ENCODE measurements around the gene P2RX5. TPM values are rescaled to one million over a fixed set of nuclear protein-coding genes. Genes with fewer than 3 reads are reported as not detected.

Gene P2RX5
- total RNA-seq, 1 experiment from 2014 or later: 14.5 TPM

Other genes starting within 250 kb of the P2RX5 start
- gene SPATA22, start 224.3 kb downstream of the P2RX5 start, total RNA-seq (2014; rRNA removed; shearing (Covaris generic)): not detected in 2 replicates
- gene ASPA, start 220.2 kb downstream of the P2RX5 start, total RNA-seq (2014; rRNA removed; shearing (Covaris generic)): not detected in 2 replicates
- 0.42 and 0.97 TPM in 2 replicates for gene TRPV3, start 138.3 kb downstream of the P2RX5 start, total RNA-seq (2014; rRNA removed; shearing (Covaris generic))
- 1.1 and 3.0 TPM in 2 replicates for gene TRPV1, start 86.7 kb downstream of the P2RX5 start, total RNA-seq (2014; rRNA removed; shearing (Covaris generic))
- gene SHPK, start 59.9 kb downstream of the P2RX5 start, total RNA-seq (2014; rRNA removed; shearing (Covaris generic)): 18.1 and 19.5 TPM in 2 replicates
- 17.3 and 19.1 TPM in 2 replicates for gene CTNS, start 59.4 kb downstream of the P2RX5 start, total RNA-seq (2014; rRNA removed; shearing (Covaris generic))
- 172 and 205 TPM in 2 replicates for gene TAX1BP3, start 27.6 kb downstream of the P2RX5 start, total RNA-seq (2014; rRNA removed; shearing (Covaris generic))
- gene EMC6, start 27.3 kb downstream of the P2RX5 start, total RNA-seq (2014; rRNA removed; shearing (Covaris generic)): 16.3 and 23.1 TPM in 2 replicates
- 11.0 and 12.7 TPM in 2 replicates for gene HASPIN, start 27.7 kb upstream of the P2RX5 start, total RNA-seq (2014; rRNA removed; shearing (Covaris generic))
- 47.0 and 56.9 TPM in 2 replicates for gene ITGAE, start 105.0 kb upstream of the P2RX5 start, total RNA-seq (2014; rRNA removed; shearing (Covaris generic))
- gene NCBP3, start 150.1 kb upstream of the P2RX5 start, total RNA-seq (2014; rRNA removed; shearing (Covaris generic)): 18.8 and 30.4 TPM in 2 replicates
- 9.6 and 14.4 TPM in 2 replicates for gene CAMKK1, start 196.9 kb upstream of the P2RX5 start, total RNA-seq (2014; rRNA removed; shearing (Covaris generic))
- not detected in 2 replicates for gene P2RX1, start 220.3 kb upstream of the P2RX5 start, total RNA-seq (2014; rRNA removed; shearing (Covaris generic))

Measured in Daoy (cell line).